Amygdala (tissue), 56 donors: Measurements from ENCODE around the gene ACOX2.
"Not testable (repeated sequence)": the region's sequence is repeated elsewhere in the genome, so short reads cannot be mapped to it uniquely, and the experiment has no call there.

Source experiments
- DNase-seq, 56 donors: peaks; one replicate each; lab custom pipeline; 2025; lab: John Stamatoyannopoulos, UW

Gene ACOX2

GRCh38 chr3:58537412-58538301, 667 bp upstream of the ACOX2 start:
- DNase-seq = no peak

- no peak for DNase-seq
These were observed 1.2 kb downstream of the ACOX2 start for GRCh38 chr3:58535531-58536500.

GRCh38 chr3:58534592-58535494, 2.1 kb downstream of the ACOX2 start:
- no peak for DNase-seq

- DNase-seq = peak in 50 of 56 donors; percentile 9 to 82 (median 44)
These were observed 4.2 kb downstream of the ACOX2 start for GRCh38 chr3:58532794-58533220.

- no peak for DNase-seq
These were observed 5.0 kb downstream of the ACOX2 start for GRCh38 chr3:58531956-58532355.

- DNase-seq = no peak
These were observed 5.4 kb downstream of the ACOX2 start for GRCh38 chr3:58531555-58531954.

GRCh38 chr3:58530354-58530865, 6.6 kb downstream of the ACOX2 start:
- no peak for DNase-seq

GRCh38 chr3:58529516-58530353, 7.3 kb downstream of the ACOX2 start:
- DNase-seq = no peak

- DNase-seq = peak in 5 of 56 donors; percentile 6 to 39 (median 13)
These were observed 8.4 kb downstream of the ACOX2 start for GRCh38 chr3:58528629-58529028.

GRCh38 chr3:58527440-58527839, 9.6 kb downstream of the ACOX2 start:
- not testable (repeated sequence) for DNase-seq

- DNase-seq = no peak
These were observed 10.5 kb downstream of the ACOX2 start for GRCh38 chr3:58526515-58526957.

GRCh38 chr3:58524326-58524888, 12.6 kb downstream of the ACOX2 start:
- DNase-seq = no peak

GRCh38 chr3:58522759-58523425, 14.1 kb downstream of the ACOX2 start:
- DNase-seq = no peak

- DNase-seq = peak in 42 of 56 donors; percentile 8 to 87 (median 48)
These were observed 14.9 kb downstream of the ACOX2 start for GRCh38 chr3:58521917-58522631.

GRCh38 chr3:58521336-58521670, 15.7 kb downstream of the ACOX2 start:
- DNase-seq = no peak

- DNase-seq = no peak
These were observed 16.3 kb downstream of the ACOX2 start for GRCh38 chr3:58520403-58521335.
